ENCODE measurements around the gene ZNF511. TPM values are rescaled to one million over a fixed set of nuclear protein-coding genes. Genes with fewer than 3 reads are reported as not detected.

The ZNF511 gene
- total and polyA plus RNA-seq, 10 donors = 26.3 to 50.6 (median 30.5) TPM

- Histone ChIP-seq H3K9me3 (no peaks in the 10 kb centered on the region), H3K4me3 (no peak overlapping the region), H3K4me1 (peaks cover 13 to 49% (median 42%) of the 10 kb centered on the region in 6 donors), H3K27me3 (replicated peaks in 1 of 7) (peaks cover 0 to 15% (median 5%) of the 10 kb centered on the region in 7 donors), H3K36me3 (peaks cover 2 to 76% (median 58%) of the 10 kb centered on the region in 6 donors), H3K27ac (no peak overlapping the region)
- intact Hi-C loops (cut with DNase I; ENCODE audit: low total_unique reads) = no loop called here
- TF ChIP-seq POLR2A (IDR thresholded peaks at IDR 0.05) (no peak), POLR2AphosphoS5 (IDR thresholded peaks at IDR 0.05) (no peak)
- TF ChIP-seq, protein P1, sequence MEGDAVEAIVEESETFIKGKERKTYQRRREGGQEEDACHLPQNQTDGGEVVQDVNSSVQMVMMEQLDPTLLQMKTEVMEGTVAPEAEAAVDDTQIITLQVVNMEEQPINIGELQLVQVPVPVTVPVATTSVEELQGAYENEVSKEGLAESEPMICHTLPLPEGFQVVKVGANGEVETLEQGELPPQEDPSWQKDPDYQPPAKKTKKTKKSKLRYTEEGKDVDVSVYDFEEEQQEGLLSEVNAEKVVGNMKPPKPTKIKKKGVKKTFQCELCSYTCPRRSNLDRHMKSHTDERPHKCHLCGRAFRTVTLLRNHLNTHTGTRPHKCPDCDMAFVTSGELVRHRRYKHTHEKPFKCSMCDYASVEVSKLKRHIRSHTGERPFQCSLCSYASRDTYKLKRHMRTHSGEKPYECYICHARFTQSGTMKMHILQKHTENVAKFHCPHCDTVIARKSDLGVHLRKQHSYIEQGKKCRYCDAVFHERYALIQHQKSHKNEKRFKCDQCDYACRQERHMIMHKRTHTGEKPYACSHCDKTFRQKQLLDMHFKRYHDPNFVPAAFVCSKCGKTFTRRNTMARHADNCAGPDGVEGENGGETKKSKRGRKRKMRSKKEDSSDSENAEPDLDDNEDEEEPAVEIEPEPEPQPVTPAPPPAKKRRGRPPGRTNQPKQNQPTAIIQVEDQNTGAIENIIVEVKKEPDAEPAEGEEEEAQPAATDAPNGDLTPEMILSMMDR (IDR thresholded peaks at IDR 0.05 in 8 of 11, conservative IDR thresholded peaks at IDR 0.05 in 3 of 11) = no peak
- WGBS, 5 donors = 90 to 97% (median 95%) methylated on average over 11 to 15 of the region's 15 CpGs
- DNase-seq = peak; percentile 78
Observed at GRCh38 chr10:133281084-133281483, 27.6 kb upstream of the ZNF511 start.

GRCh38 chr10:133281628-133282372 is 26.9 kb upstream of the ZNF511 start:
- TF ChIP-seq POLR2A (IDR thresholded peaks at IDR 0.05) (no peak), POLR2AphosphoS5 (IDR thresholded peaks at IDR 0.05) (no peak)
- TF ChIP-seq, protein P1 (IDR thresholded peaks at IDR 0.05 in 8 of 11, conservative IDR thresholded peaks at IDR 0.05 in 3 of 11) = no peak
- intact Hi-C loops (cut with DNase I; ENCODE audit: low total_unique reads) = no loop called here
- H3K36me3 ChIP-seq = peaks cover 2 to 83% (median 65%) of the 10 kb centered on the region in 6 donors

DNA sequence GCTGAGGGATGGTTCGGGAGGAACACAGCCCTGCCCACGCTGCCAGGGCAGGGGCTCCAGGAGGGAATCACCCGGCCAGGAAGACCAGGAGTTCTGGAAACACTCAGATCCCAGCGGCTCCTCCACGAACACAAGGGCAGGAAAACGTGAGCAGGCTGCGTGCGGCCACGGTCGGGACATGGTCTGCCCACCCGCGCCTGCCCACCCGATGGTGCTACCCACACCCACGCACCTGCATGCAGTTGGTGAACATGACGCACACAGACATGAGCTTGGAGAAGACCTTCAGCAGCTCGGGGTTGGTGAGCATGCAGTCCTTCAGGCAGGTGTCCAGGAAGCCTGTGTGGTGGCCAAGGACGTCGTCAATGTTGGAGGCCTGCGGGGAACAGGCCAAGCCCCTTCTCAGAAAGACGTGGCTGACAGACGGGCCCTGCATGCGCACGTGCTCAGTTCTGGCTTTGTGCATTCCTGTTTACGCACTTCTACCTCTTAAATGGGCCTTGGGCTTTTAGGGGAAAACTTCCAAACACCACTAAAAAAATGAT is 25.8 kb upstream of the ZNF511 start:
- TF ChIP-seq, protein P1 (IDR thresholded peaks at IDR 0.05 in 8 of 11, conservative IDR thresholded peaks at IDR 0.05 in 3 of 11) = no peak
- TF ChIP-seq POLR2AphosphoS5 (IDR thresholded peaks at IDR 0.05) = peak in 1 of 3 donors; percentile 39
- DNase-seq = no peak
- Histone ChIP-seq H3K36me3 (peaks cover 2 to 94% (median 74%) of the 10 kb centered on the region in 6 donors), H3K9me3 (no peaks in the 10 kb centered on the region), H3K4me3 (no peak overlapping the region), H3K4me1 (peaks cover 10 to 31% (median 24%) of the 10 kb centered on the region in 6 donors), H3K27me3 (replicated peaks in 1 of 7) (no peaks in the 10 kb centered on the region), H3K27ac (no peak overlapping the region)
- intact Hi-C loops (cut with DNase I; ENCODE audit: low total_unique reads) = no loop called here
- WGBS, 5 donors = 85 to 94% (median 93%) methylated on average over 22 to 24 of the region's 24 CpGs

More at GRCh38 chr10:133281628-133282372, 26.9 kb upstream of the ZNF511 start:
- peak; percentile 77 for DNase-seq
- H3K4me1 ChIP-seq = peaks cover 13 to 42% (median 35%) of the 10 kb centered on the region in 6 donors
- 88 to 95% (median 93%) methylated on average over 25 to 38 of the region's 38 CpGs for WGBS, 5 donors
- H3K27ac ChIP-seq = no peak overlapping the region
- H3K4me3 ChIP-seq = no peak overlapping the region
- no peaks in the 10 kb centered on the region for H3K9me3 ChIP-seq
- H3K27me3 ChIP-seq (replicated peaks in 1 of 7) = peaks cover 0 to 8% (median 0%) of the 10 kb centered on the region in 7 donors

GRCh38 chr10:133283931-133284330 is 24.8 kb upstream of the ZNF511 start:
- Histone ChIP-seq H3K36me3 (peaks cover 2 to 100% (median 83%) of the 10 kb centered on the region in 6 donors), H3K4me3 (no peak overlapping the region), H3K27me3 (replicated peaks in 1 of 7) (no peaks in the 10 kb centered on the region), H3K9me3 (no peaks in the 10 kb centered on the region), H3K27ac (no peak overlapping the region), H3K4me1 (peaks cover 4 to 21% (median 14%) of the 10 kb centered on the region in 6 donors)
- intact Hi-C loops (cut with DNase I; ENCODE audit: low total_unique reads) = no loop called here
- no peak for TF ChIP-seq POLR2A (IDR thresholded peaks at IDR 0.05)
- peak in 2 of 3 donors; percentile 6 to 39 for TF ChIP-seq POLR2AphosphoS5 (IDR thresholded peaks at IDR 0.05)
- no peak for DNase-seq
- WGBS, 5 donors = 92 to 99% (median 96%) methylated on average over 19 to 24 of the region's 24 CpGs
